Skeletal muscle cell (primary cell): ENCODE results near the gene KIF21A.

Experiments
- DNase-seq: peaks from one replicate; pipeline ENCODE4 v3.0.0-alpha.2; 2010; ENCODE audit warnings: low read depth
- H3K4me3 ChIP-seq: 2 replicates; pipeline ENCODE4 v1.5.1; 2011; ENCODE audit warnings: low read depth, mild to moderate bottlenecking, control low read depth, low read length, moderate library complexity

KIF21A gene

GRCh38 chr12:39364196-39364595, 78.7 kb downstream of the KIF21A start:
- no peak for DNase-seq
- H3K4me3 ChIP-seq = no peak overlapping the region

GRCh38 chr12:39359645-39360044, 83.3 kb downstream of the KIF21A start:
- H3K4me3 ChIP-seq = no peak overlapping the region
- no peak for DNase-seq

GRCh38 chr12:39357041-39357440, 85.9 kb downstream of the KIF21A start:
- no peak overlapping the region for H3K4me3 ChIP-seq
- no peak for DNase-seq

- no peak overlapping the region for H3K4me3 ChIP-seq
- no peak for DNase-seq
Observed at GRCh38 chr12:39355841-39356240, 87.1 kb downstream of the KIF21A start.

- no peak for DNase-seq
- H3K4me3 ChIP-seq = no peak overlapping the region
Observed at GRCh38 chr12:39354955-39355354, 88.0 kb downstream of the KIF21A start.

- no peak overlapping the region for H3K4me3 ChIP-seq
- DNase-seq = no peak
Observed at GRCh38 chr12:39352471-39353017, 90.4 kb downstream of the KIF21A start.

- H3K4me3 ChIP-seq = no peak overlapping the region
- DNase-seq = no peak
Observed at GRCh38 chr12:39351153-39351552, 91.8 kb downstream of the KIF21A start.

GRCh38 chr12:39348941-39349626, 93.8 kb downstream of the KIF21A start:
- no peak for DNase-seq
- no peak overlapping the region for H3K4me3 ChIP-seq

- no peak for DNase-seq
- no peak overlapping the region for H3K4me3 ChIP-seq
Observed at GRCh38 chr12:39348523-39348922, 94.4 kb downstream of the KIF21A start.

- no peak for DNase-seq
- no peak overlapping the region for H3K4me3 ChIP-seq
Observed at GRCh38 chr12:39344926-39345325, 98.0 kb downstream of the KIF21A start.

GRCh38 chr12:39343665-39344064, 99.3 kb downstream of the KIF21A start:
- H3K4me3 ChIP-seq = no peak overlapping the region
- no peak for DNase-seq

GRCh38 chr12:39341761-39342160, 101.2 kb downstream of the KIF21A start:
- no peak overlapping the region for H3K4me3 ChIP-seq
- no peak for DNase-seq

GRCh38 chr12:39341179-39341578, 101.7 kb downstream of the KIF21A start:
- no peak overlapping the region for H3K4me3 ChIP-seq
- DNase-seq = no peak

- DNase-seq = no peak
- H3K4me3 ChIP-seq = no peak overlapping the region
Observed at GRCh38 chr12:39332661-39333175, 110.2 kb downstream of the KIF21A start.

- no peak overlapping the region for H3K4me3 ChIP-seq
- DNase-seq = no peak
Observed at GRCh38 chr12:39331539-39332261, 111.2 kb downstream of the KIF21A start.

- no peak overlapping the region for H3K4me3 ChIP-seq
- DNase-seq = no peak
Observed at GRCh38 chr12:39329876-39330275, 113.0 kb downstream of the KIF21A start.

GRCh38 chr12:39329018-39329417, 113.9 kb downstream of the KIF21A start:
- no peak overlapping the region for H3K4me3 ChIP-seq
- DNase-seq = peak; percentile 25

- no peak overlapping the region for H3K4me3 ChIP-seq
- no peak for DNase-seq
Observed at GRCh38 chr12:39327965-39328364, 115.0 kb downstream of the KIF21A start.

- no peak for DNase-seq
- no peak overlapping the region for H3K4me3 ChIP-seq
Observed at GRCh38 chr12:39327510-39327909, 115.4 kb downstream of the KIF21A start.

- no peak overlapping the region for H3K4me3 ChIP-seq
- DNase-seq = no peak
Observed at GRCh38 chr12:39319180-39319579, 123.7 kb downstream of the KIF21A start.

GRCh38 chr12:39314547-39314946, 128.4 kb downstream of the KIF21A start:
- no peak for DNase-seq
- H3K4me3 ChIP-seq = no peak overlapping the region
